Neural cell (in vitro differentiated cells): ENCODE data around the gene TMEM253.

Experiments
- CTCF ChIP-seq: fragments of 450-650 bp; IDR thresholded peaks from 2 replicates; pipeline ENCODE4 v1.5.1; 2014; ENCODE audit warnings: antibody characterized with exemption, mild to moderate bottlenecking, moderate library complexity; ENCODE audit not compliant: poor library complexity, severe bottlenecking
- EZH2 ChIP-seq: fragments of 200-600, 300-800 bp; shearing (Covaris generic), sonication (generic); IDR thresholded peaks from 2 replicates; pipeline ENCODE4 v1.6.1; 2014; ENCODE audit warnings: antibody characterized with exemption, low read length, borderline replicate concordance, mild to moderate bottlenecking; ENCODE audit not compliant: insufficient read depth, poor library complexity, severe bottlenecking
- REST ChIP-seq: IDR thresholded peaks from 2 replicates; pipeline ENCODE4 v1.6.1; 2012; ENCODE audit warnings: borderline replicate concordance

GRCh38 chr14:21091821-21092272 lies 9.0 kb upstream of the TMEM253 start:
- TF ChIP-seq CTCF = no peak
- no peak for TF ChIP-seq EZH2
- TF ChIP-seq REST = no peak
